HG03139 (cell line): ENCODE data around the gene EME2.
A peak's percentile ranks its signal among the peaks of the same experiment; 100 is the strongest.

Experiments used
- ATAC-seq: cut with Tn5 transposase; IDR thresholded peaks from one replicate; pipeline ENCODE4 v1.9.1; 2021; ENCODE audit not compliant: unreplicated experiment

EME2 gene

DNA sequence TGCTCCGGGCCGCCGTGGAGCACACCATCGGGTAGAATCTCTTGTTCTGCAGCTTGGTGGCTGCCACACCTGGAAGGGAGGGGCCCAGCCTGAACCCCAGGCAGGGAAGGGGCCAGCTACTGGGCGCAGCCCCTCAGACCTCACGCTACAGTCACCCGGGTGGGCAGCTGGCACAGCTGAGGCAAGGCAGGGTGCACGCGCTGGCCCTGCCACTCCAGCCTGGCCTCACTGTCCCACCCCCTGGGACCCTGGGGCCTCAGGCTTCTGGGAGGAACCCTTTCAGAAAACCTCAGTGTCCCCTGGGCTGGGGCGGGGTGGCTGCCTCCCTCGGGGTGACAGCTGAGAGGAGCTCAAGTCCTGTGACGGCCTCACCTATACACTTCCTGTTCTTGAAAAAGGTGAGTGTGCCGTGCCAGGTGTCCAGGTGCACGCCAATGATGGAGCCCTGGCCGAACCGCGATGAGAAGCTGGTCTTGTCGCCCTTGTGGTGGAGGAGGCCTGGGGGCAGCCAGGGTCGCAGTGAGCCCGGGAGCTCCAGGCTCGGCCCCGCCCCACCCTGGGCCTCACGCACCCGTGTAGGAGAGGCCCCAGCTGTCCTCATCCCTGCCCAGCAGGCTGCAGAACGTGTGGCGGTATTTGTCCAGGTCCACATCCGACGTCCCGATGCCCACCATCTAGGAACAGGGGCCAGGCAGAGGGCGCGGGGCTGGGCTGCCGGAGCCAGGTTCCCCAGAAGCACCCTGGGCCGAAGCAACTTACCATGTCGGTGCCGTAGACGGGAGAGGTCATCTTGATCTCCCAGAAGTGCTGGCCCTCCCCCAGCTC, 5.0 kb downstream of the EME2 start:
- no peak for ATAC-seq

- no peak for ATAC-seq
Measured at GRCh38 chr16:1778200-1779179, 5.9 kb downstream of the EME2 start.

DNA sequence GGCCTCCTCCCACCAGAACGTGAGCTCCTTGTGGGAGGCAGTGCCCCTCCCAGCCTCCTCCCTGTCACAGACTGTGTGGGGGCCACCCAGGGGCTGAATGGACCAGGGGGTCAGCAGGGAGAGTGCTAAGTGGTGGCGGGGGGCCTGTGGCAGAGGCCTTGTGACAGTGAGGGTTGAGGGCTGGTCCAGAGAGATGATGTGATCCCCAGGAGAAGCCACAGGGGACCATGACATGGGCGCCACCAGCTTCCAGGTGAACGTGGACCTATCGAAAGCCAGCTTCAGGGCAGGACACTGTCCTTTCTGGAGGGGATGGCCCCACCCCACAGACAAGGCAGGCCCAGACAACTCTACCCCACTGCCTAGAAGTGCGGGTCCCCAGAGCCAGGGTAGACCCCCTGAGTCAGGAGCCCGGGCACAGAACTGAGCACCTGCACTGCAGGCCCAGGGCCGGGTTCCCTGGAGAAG, 6.7 kb downstream of the EME2 start:
- no peak for ATAC-seq

DNA sequence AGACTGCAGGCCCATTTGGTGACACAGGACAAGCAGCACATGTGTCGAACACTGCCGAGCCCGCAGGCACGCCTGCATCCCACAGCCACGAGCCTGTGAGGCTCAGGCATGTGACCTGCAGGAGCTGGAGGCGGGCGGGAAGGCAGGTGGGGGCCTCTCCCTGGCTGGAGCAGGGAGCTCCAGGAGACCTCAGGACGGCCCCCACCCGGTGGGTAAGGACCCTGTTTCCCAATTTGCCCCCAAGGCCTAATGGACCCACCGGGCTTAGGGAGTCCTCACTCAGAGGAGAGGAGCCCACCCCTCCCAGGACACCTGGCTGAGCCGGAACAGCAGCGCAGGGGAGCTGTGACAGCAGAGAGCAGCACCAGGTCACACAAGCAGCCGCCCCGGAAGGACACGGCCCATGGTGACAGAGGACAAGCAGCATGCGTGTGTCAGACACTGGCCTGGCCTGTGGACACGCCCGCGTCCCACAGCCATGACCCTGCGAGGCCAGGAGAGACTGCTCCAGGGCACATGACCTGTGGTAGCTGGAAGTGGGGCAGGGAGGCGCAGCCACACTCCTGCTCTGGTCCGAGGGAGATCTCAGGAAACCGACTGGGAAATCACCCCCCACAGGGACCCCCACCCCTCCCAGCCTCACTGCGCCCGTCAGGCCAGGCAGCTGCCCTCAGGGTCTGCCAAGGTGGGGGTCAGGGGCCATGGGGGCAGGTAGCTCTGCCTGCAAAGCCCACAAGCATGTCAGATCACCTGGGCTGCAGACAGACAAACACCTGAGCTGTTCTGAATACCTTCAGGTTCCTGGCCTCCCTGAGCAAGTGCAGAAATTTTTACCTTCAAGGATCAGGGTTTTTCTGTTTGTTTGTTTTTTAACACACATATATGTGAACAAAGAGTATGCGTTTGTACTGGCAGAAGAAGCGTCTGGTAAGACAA, 7.4 kb downstream of the EME2 start:
- no peak for ATAC-seq

- ATAC-seq: no peak
Measured at GRCh38 chr16:1780677-1781072, 8.1 kb downstream of the EME2 start.

GRCh38 chr16:1781254-1781653, 8.6 kb downstream of the EME2 start:
- ATAC-seq: no peak

DNA sequence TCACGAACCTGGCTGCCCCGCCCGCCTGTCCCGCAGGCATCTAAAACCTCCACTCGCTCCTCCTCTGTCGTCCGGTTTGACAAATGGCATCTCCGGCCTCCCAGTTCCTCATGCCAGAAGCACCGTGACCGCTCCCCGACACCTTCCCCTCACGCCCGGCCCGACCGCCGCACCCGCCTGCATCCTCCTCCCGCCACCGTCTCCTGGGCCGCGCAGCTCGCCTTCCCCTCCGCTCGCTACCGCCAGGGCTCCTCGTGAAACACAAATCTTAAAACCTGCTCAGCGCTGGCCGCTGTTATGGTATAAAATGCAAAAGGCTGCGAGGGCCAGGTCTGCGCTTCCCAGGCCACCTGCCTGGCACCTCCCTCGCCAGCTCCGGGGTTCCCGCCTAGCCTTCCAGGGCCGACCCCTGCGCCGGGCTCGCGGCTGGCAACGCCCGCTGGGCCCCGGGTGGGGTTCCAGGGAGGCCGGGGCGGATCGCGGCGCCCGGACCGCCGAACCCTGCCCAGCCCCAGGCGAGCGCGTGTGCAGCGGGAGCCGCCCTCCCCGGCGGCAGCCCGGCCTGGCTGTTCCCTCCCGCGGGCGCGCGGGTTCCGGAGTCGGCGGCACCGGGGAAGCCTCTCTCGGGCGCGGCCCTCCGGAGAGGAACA, 9.3 kb downstream of the EME2 start:
- ATAC-seq: peak; percentile 1

DNA sequence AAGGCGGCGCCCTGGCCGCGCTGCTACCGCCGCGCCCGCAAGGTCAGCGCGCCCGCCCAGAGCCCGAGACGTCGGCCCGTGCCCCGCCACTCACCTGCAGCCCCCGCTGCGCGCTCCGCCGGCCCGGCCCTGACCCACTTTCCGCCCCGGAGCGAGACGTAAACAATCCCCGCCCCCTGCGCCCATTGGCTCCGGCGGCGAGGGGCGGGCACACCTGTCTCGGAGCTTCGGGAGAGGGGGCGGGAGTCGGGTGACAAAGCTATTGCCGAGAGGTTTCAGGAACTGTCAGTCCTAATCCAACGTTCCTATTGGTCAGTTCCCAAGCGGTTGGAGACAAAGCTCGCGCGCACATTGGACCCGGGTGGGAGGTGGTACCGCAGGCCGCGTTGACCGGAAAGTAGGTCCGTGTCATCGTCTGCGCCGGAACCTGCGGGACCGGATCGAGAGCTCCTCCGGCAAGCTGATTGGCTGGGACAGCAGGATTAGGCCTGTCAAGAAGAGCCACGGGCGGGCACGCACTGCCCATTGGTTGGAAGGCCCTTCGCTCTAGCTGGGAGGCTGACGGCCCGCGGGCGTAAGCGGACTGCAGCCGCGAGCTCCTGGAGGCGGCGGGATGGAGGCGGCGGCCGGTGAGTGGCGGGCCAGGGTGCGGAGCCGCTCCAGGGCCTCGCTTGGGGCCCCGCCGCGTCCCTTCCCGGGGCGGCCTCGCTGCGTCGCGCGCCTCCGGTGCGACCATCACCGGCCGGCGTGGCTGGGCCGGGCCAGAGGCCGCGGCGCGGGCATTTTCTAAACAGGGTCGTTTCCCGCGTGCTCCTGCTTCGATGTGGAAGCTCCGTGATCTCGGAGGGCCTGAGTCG, 10.0 kb downstream of the EME2 start, which contains the start of the genes NUBP2 and SPSB3:
NUBP2 (plus strand) TSS at position 553 of the 857 bp plus-strand sequence; CDS start at position 614, 61 bp downstream.
SPSB3 (minus strand) TSS at position 164 of the 857 bp plus-strand sequence. CDS start 1,088 bp downstream, outside the sequence.
- peak; percentile 79 for ATAC-seq

DNA sequence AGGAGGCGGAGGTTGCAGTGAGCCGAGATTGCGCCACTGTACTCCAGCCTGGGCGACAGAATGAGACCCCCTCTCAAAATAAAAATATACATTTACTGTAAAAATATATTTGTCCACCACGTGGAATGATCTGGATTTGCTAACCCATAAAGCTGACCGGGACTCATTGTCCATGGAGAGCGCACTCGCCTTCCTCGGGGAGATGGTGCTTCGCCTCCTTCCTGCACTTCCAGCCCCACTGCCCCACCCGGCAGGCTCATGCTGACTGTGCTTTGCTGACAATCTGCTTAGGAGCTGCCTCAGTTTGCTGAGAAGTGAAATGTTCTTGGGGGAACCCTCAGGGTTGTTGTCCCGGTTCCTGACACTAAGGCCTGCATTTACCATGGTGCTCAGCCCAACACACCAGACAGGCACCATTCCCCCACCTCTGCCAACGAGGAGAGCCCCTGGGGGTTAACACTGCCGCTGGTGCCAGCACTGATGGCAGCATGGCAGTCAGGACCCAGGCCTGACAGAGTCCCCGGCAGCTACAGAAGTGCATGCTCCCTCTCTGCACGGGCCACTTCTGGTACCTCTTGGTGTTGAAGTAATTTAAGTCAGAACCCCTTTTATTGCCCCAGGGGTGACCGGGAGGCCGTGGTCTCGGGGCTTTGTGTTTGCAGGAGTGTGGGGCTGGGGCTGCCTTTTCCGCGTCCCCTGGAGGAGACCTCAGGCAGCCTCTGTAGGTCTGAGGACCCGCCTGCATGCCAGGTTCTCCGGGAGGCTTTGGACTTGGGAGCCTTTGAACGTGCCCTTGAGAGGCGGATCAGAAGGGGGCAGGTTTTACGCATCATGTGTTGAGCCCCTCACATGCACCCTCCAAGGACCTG, 12.6 kb downstream of the EME2 start:
- no peak for ATAC-seq

DNA sequence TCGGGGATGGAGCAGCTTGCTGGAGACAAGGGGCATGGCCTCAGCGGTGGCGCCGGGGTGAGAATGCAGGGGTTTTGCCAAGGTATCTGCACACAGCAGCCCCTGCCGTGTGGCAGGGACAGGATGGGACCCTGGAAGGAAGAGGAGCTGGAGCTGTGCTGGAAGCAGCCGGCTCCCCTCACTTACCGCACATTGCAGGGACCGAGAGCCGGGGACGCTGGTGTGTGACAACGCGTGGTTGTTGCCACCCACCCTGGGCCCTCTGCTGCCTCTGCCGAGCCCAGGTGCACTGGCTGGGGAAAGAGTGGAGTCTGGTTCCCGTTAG, 13.2 kb downstream of the EME2 start:
- ATAC-seq: no peak

DNA sequence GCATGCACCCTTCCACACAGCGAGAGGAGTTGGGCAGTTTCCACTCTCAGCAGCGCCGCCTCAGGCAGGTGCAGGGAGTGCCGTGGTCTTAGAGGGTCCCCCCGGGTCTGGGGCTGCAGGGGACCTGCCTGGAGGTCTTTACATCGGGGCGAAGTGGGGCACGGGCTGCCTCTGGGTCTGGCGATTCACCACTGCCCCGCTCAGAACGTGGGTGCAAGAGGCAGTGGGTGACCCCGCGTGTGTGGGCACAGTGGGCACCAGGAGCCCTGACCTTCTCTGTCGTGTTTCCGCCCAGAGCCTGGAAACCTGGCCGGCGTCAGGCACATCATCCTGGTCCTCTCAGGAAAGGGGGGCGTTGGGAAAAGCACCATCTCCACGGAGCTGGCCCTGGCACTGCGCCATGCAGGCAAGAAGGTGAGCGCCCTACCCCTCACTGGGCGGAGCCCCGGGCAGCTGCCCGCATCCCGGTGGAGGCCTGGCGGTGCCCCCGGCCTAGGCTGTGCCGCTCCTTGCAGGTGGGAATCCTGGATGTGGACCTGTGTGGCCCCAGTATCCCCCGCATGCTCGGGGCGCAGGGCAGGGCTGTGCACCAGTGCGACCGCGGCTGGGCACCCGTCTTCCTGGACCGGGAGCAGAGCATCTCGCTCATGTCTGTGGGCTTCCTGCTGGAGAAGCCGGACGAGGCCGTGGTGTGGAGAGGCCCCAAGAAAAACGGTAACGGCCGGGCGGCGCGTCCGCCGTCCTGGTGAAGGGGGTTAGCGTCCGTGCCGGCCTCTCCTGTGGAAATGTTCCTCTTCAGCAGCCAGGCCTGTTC, 13.8 kb downstream of the EME2 start:
- ATAC-seq: no peak

DNA sequence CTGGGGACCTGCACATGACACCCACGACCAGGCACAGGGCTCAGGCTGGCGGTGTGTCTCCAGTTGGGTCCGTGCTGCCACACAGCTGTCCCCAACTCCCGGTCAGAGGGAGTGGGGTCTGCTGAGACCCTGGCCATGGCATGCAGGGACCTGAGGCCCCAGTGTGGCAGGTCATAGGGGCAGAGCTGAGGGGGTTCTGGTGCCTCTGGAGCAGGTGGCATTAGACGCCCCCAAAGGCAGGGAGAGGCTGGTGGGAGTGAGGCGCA, 14.4 kb downstream of the EME2 start:
- no peak for ATAC-seq

- ATAC-seq: no peak
Measured at GRCh38 chr16:1787322-1788094, 14.9 kb downstream of the EME2 start.

DNA sequence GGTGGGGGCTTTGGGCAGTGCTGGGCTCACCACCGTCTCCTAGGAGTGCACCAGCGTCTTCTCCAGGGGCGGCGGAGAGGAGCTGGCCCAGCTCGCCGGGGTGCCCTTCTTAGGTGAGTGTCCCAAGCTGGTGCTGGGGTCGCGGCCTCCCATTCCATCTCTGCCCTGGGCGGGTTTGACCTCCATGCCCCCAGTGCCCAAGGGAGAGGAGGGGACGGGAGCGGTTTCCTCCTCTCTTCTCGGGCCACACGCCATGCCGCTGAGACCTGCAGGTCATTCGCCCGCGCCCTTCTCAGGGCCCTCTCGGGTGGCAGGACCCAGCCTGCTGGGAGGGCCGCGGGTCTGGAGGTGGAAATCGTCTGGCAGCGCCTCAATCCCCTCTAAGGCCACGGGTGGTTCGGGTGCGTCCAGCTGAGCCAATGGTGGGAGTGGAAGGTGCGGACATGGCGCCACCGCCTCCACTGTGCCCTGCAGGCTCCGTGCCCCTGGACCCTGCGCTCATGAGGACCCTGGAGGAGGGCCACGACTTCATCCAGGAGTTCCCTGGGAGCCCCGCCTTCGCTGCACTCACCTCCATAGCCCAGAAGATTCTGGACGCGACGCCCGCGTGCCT, 15.6 kb downstream of the EME2 start:
- no peak for ATAC-seq

DNA sequence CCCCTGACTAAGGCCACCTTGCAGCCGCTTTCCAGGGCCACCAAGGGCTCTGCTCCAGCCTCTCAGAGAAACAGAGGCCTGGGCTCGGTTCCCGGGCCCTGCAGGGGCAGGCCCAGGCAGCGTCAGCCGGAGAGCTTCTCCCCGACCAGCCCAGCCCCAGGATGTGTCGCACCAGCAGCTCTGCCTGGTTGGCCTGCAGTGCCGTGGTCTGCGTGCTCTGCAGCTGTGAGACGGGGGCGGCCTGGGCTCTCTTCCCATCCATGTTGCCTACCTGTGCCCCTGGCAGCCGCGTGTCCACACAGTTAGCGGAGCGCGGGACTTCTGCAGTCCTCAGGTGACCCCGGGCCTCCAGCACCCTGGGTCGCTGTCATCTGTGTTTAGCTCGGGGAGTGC, 16.1 kb downstream of the EME2 start:
- no peak for ATAC-seq

DNA sequence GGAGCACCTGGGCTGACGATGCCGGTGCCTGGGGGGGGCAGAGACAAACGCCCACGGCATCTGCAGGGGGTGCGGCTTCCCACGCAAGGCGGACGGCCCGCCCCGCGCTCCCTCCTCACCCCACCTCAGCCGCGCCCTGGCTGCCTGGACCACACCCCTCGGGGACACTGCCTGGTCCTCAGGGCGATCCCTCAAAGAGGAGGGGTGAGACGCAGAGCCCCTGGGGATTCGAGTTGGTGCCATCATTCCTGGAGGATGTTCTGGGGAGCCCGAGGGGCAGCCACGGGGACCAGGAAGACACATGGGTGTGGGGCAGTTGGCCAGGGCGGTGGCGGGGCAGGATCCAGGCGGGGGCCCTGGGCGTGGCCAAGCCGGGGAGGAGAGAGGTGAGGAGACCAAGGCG, 17.0 kb downstream of the EME2 start:
- no peak for ATAC-seq

- ATAC-seq: no peak
Measured at GRCh38 chr16:1790261-1790610, 17.6 kb downstream of the EME2 start.
